HCT116 (cell line): ENCODE results near the gene ESR1. TPM values are rescaled to one million over a fixed set of nuclear protein-coding genes. Genes with fewer than 3 reads are reported as not detected.
"Not testable (repeated sequence)": the region's sequence is repeated elsewhere in the genome, so short reads cannot be mapped to it uniquely, and the experiment has no call there.

Source experiments
- ATAC-seq: fragments of 200-7000 bp; cut with Tn5 transposase; 2 replicates; pipeline ENCODE4 v1.9.1; 2020; ENCODE audit warnings: mild to moderate bottlenecking, moderate library complexity
- BruUV-seq: library from RNA; stranded (reverse); fragments of 400-500 nt; replicated peaks from 2 replicates; lab custom pipeline; 2021; lab: Mats Ljungman, UMichigan
- CTCF ChIA-PET: fragments of 300-600 bp; sonication (Branson Sonifier 250); formaldehyde crosslinking; loops from one replicate; lab custom pipeline; 2021; ENCODE audit warnings: antibody characterized with exemption; lab: Charles Lee
- POLR2A ChIA-PET: fragments of 300-600, 350-600 bp; sonication (Branson Sonifier 250); formaldehyde crosslinking; loops from one replicate; lab custom pipeline; 2021; ENCODE audit warnings: antibody characterized with exemption; lab: Charles Lee
- RAD21 ChIA-PET, 2 experiments: fragments of 300-600 bp; sonication (Branson Sonifier 250); formaldehyde crosslinking; loops; one replicate each; lab custom pipeline; 2023; ENCODE audit warnings: low total read pairs in 2 of 2; ENCODE audit not compliant: uncharacterized antibody in 2 of 2, unreplicated experiment in 2 of 2, low non-redundant PET in 1 of 2; lab: Charles Lee
- DNase-seq: peaks from one replicate; pipeline ENCODE4 v3.0.0-alpha.2; 2010; ENCODE audit warnings: low read depth, low spot score
- H2AFZ ChIP-seq: fragments of 200-600 bp; shearing (Covaris generic), sonication (generic); 2 replicates; pipeline ENCODE4 v1.6.1; 2017; ENCODE audit warnings: low read depth, mixed run types, mixed read lengths, antibody characterized with exemption, low read length; ENCODE audit not compliant: poor library complexity, severe bottlenecking
- H3K27ac ChIP-seq: 2 replicates; pipeline ENCODE4 v1.5.1; 2012; ENCODE audit warnings: low read depth, low read length
- H3K27me3 ChIP-seq: fragments of 200-600 bp; sonication (generic); 2 replicates; pipeline ENCODE4 v1.6.1; 2016; ENCODE audit warnings: mixed run types, low read length, mixed read lengths; ENCODE audit not compliant: insufficient read depth
- H3K36me3 ChIP-seq, 2 experiments: fragments of 200-500 bp in 1 of 2; fragments of 200-600 bp in 1 of 2; sonication (Bioruptor generic) in 1 of 2; sonication (generic) in 1 of 2; 2 replicates each; pipeline versions ENCODE4 v1.5.1 to v1.6.1; 2014 to 2016; ENCODE audit warnings: low read length in 2 of 2, inconsistent platforms in 1 of 2, mixed read lengths in 1 of 2, mixed run types in 1 of 2; ENCODE audit not compliant: insufficient read depth in 2 of 2, control insufficient read depth in 1 of 2
- H3K4me1 ChIP-seq, 2 experiments: fragments of 200-600 bp in 1 of 2; sonication (generic) in 1 of 2; 2 replicates each; pipeline versions ENCODE4 v1.5.1 to v1.6.1; 2012 to 2017; ENCODE audit warnings: low read length in 2 of 2, inconsistent platforms in 1 of 2, mild to moderate bottlenecking in 1 of 2, mixed read lengths in 1 of 2, mixed run types in 1 of 2, moderate library complexity in 1 of 2; ENCODE audit not compliant: insufficient read depth in 2 of 2, control insufficient read depth in 1 of 2
- H3K4me2 ChIP-seq: fragments of 200-600 bp; sonication (generic); 2 replicates; pipeline ENCODE4 v1.6.1; 2017; ENCODE audit warnings: mixed run types, low read length, mixed read lengths
- H3K4me3 ChIP-seq, 2 experiments: fragments of 200-600 bp in 1 of 2; sonication (generic) in 1 of 2; replicated peaks in 1 of 2; 2 replicates each; pipeline ENCODE4 v1.5.1; 2011 to 2016; ENCODE audit warnings: low read length in 2 of 2, control low read depth in 1 of 2, low read depth in 1 of 2, mild to moderate bottlenecking in 1 of 2, mixed read lengths in 1 of 2, mixed run types in 1 of 2
- H3K79me2 ChIP-seq: fragments of 200-600 bp; sonication (generic); 2 replicates; pipeline ENCODE4 v1.6.1; 2017; ENCODE audit warnings: mild to moderate bottlenecking, mixed run types, low read length, moderate library complexity, mixed read lengths; ENCODE audit not compliant: insufficient read depth
- H3K9ac ChIP-seq: fragments of 200-600 bp; sonication (generic); 2 replicates; pipeline ENCODE4 v1.6.1; 2016; ENCODE audit warnings: low read length, mixed read lengths
- H3K9me2 ChIP-seq: fragments of 200-600 bp; sonication (generic), shearing (Covaris generic); 2 replicates; pipeline ENCODE4 v1.6.1; 2017; ENCODE audit warnings: mixed run types, mild to moderate bottlenecking, moderate library complexity; ENCODE audit not compliant: insufficient read depth
- H3K9me3 ChIP-seq, 2 experiments: fragments of 200-500 bp in 1 of 2; fragments of 200-600 bp in 1 of 2; sonication (Bioruptor generic) in 1 of 2; sonication (generic) in 1 of 2; 2 replicates each; pipeline ENCODE4 v1.6.1; 2014 to 2017; ENCODE audit warnings: low read length in 2 of 2, mixed read lengths in 2 of 2, inconsistent platforms in 1 of 2, low read depth in 1 of 2, mild to moderate bottlenecking in 1 of 2, mixed run types in 1 of 2, moderate library complexity in 1 of 2; ENCODE audit not compliant: control insufficient read depth in 1 of 2, insufficient read depth in 1 of 2
- H4K20me1 ChIP-seq: fragments of 200-600 bp; sonication (generic), shearing (Covaris generic); 2 replicates; pipeline ENCODE4 v1.6.1; 2017; ENCODE audit warnings: mixed run types, mild to moderate bottlenecking, moderate library complexity; ENCODE audit not compliant: insufficient read depth
- CEBPB ChIP-seq: IDR thresholded peaks from 2 replicates; pipeline ENCODE4 v1.6.1; 2012; ENCODE audit warnings: low read depth
- EZH2 ChIP-seq: fragments of 200-600 bp; sonication (generic); IDR thresholded peaks from 2 replicates; pipeline ENCODE4 v1.6.1; 2017; ENCODE audit warnings: antibody characterized with exemption, mixed run types
- EZH2phosphoT487 ChIP-seq: fragments of 200-600 bp; IDR thresholded peaks from 2 replicates; pipeline ENCODE4 v1.6.1; 2018; ENCODE audit warnings: antibody characterized with exemption, borderline replicate concordance
- FOSL1 ChIP-seq: IDR thresholded peaks from 2 replicates; pipeline ENCODE4 v1.6.1; 2012; ENCODE audit warnings: low read depth
- JUND ChIP-seq: IDR thresholded peaks from 2 replicates; pipeline ENCODE4 v1.6.1; 2012
- MAX ChIP-seq: IDR thresholded peaks from 2 replicates; pipeline ENCODE4 v1.6.1; 2012
- POLR2A ChIP-seq: IDR thresholded peaks from 2 replicates; pipeline ENCODE4 v1.7.0; 2011; ENCODE audit warnings: borderline replicate concordance; ENCODE audit not compliant: insufficient read depth, insufficient read length; ENCODE audit errors: extremely low read depth
- RAD21 ChIP-seq: IDR thresholded peaks from 2 replicates; pipeline ENCODE4 v1.6.1; 2012; ENCODE audit warnings: low read depth, mild to moderate bottlenecking
- SIN3A ChIP-seq: IDR thresholded peaks from 2 replicates; pipeline ENCODE4 v1.6.1; 2012; ENCODE audit warnings: low read depth
- SP1 ChIP-seq: IDR thresholded peaks from 2 replicates; pipeline ENCODE4 v1.6.1; 2012; ENCODE audit warnings: low read depth
- ZBTB33 ChIP-seq: IDR thresholded peaks from 2 replicates; pipeline ENCODE4 v1.6.1; 2011; ENCODE audit warnings: mild to moderate bottlenecking, low read length, moderate library complexity; ENCODE audit not compliant: insufficient replicate concordance; ENCODE audit errors: extremely low read depth
- ZFX ChIP-seq: fragments of 450-650 bp; IDR thresholded peaks from 2 replicates; pipeline ENCODE4 v1.6.1; 2017
- intact Hi-C: fragments of 100-400 bp; cut with micrococcal nuclease; formaldehyde crosslinking; loops from 2 replicates; pipeline ENCODE4 v1.10.0; 2022
- total RNA-seq: library from RNA; stranded (reverse); gene quantifications from one replicate; pipeline ENCODE4 v1.2.1, GENCODE V29; 2021; ENCODE audit not compliant: unreplicated experiment

Gene ESR1
- total RNA-seq, 1 experiment from 2014 or later = 0.17 TPM

- TF ChIP-seq ZBTB33 = no peak
Measured at GRCh38 chr6:151885234-151885633, 77.8 kb downstream of the ESR1 start (continued).

DNA sequence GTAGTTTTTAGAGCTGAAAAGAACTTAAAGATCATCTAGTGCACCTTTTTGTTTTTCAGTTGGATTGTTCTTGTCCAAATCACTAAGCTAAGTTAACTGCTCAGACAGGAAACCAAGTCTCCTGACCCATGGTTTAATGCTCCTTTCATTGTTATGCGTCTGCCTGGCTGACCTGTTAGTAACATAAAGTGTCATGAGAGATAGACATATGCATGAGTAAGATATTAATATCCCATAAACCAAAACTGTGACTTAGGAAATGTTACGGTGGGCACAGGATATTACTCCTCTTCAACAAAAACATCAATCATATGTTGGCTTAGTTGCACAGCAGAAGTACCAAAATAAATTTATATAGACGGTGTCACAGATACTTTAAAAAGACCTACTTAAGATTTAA, 84.0 kb downstream of the ESR1 start:
- no TSS peak for BruUV-seq
- ChIA-PET POLR2A (no interaction called here), RAD21 (no interaction called here), CTCF (interaction anchor here (0.5 kb wide), 1 partner anchor 54 kb away, joined by 3 read pairs; no protein-coding TSS in a partner anchor)
- Histone ChIP-seq H3K9me3 (no peaks in the 10 kb centered on the region), H3K4me3 (no peak overlapping the region), H3K27me3 (no peaks in the 10 kb centered on the region), H3K79me2 (no peaks in the 10 kb centered on the region), H4K20me1 (no peaks in the 10 kb centered on the region), H3K4me2 (no peak overlapping the region), H3K9me2 (no peaks in the 10 kb centered on the region), H3K4me1 (no peaks in the 10 kb centered on the region), H2AFZ (no peak overlapping the region), H3K9ac (no peak overlapping the region), H3K27ac (no peak overlapping the region), H3K36me3 (no peaks in the 10 kb centered on the region)
- intact Hi-C loops = loop anchor here (5.0 kb wide), 1 partner anchor 161 kb away; no protein-coding TSS in a partner anchor
- TF ChIP-seq ZFX = no peak
- no peak for TF ChIP-seq EZH2
- no peak for TF ChIP-seq SIN3A
- TF ChIP-seq FOSL1 = no peak
- TF ChIP-seq RAD21 = no peak
- no peak for TF ChIP-seq EZH2phosphoT487
- no peak for TF ChIP-seq SP1
- TF ChIP-seq MAX = no peak
- no peak for TF ChIP-seq CEBPB
- TF ChIP-seq POLR2A = no peak
- no peak for TF ChIP-seq JUND
- DNase-seq (no peak), ATAC-seq (no peak)

DNA sequence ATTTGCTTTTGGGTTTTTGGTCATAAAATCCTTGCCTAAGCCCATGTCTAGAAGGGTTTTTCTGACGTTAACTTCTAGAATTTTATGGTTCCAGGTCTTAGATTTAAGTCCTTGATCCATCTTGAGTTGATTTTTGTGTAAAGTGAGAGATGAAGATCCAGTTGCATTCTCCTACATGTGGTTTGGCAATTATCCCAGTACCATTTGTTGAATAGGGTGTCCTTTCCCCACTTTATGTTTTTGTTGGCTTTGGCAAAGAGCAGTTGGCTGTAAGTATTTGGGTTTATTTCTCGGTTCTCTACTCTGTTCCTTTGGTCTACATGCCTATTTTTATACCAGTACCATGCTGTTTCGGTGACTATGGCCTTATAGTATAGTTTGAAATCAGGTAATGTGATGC, 86.9 kb downstream of the ESR1 start:
- POLR2A ChIA-PET, CTCF ChIA-PET, ATAC-seq: not testable (repeated sequence)

GRCh38 chr6:151899221-151899620, 91.7 kb downstream of the ESR1 start:
- H3K4me3 ChIP-seq, H3K4me1 ChIP-seq, H2AFZ ChIP-seq, RAD21 ChIA-PET, DNase-seq, H3K9me2 ChIP-seq, H3K36me3 ChIP-seq, H3K9me3 ChIP-seq, H3K9ac ChIP-seq, H3K79me2 ChIP-seq, H3K27me3 ChIP-seq, H3K27ac ChIP-seq, intact Hi-C loops, ATAC-seq, BruUV-seq, H4K20me1 ChIP-seq, CTCF ChIA-PET, POLR2A ChIA-PET, H3K4me2 ChIP-seq: not testable (repeated sequence)

More for the DNA sequence above, 86.9 kb downstream of the ESR1 start:
- BruUV-seq, H3K9me2 ChIP-seq, H4K20me1 ChIP-seq, H3K9ac ChIP-seq, DNase-seq, H3K27me3 ChIP-seq, H3K4me3 ChIP-seq, H3K27ac ChIP-seq, H3K9me3 ChIP-seq, H3K4me2 ChIP-seq, H3K4me1 ChIP-seq, RAD21 ChIA-PET, H3K36me3 ChIP-seq, H2AFZ ChIP-seq, H3K79me2 ChIP-seq: not testable (repeated sequence)
- intact Hi-C loops = loop anchor here (5.0 kb wide), 1 partner anchor 158 kb away; no protein-coding TSS in a partner anchor
